Tibial nerve (tissue), 4 donors: ENCODE results near the gene RPL28.

ENCODE experiments used
- CTCF ChIP-seq, 5 experiments: fragments of 200-600 bp in 3 of 5; fragments of 450-650 bp in 2 of 5; sonication (generic) in 3 of 5; IDR thresholded peaks; one replicate each; pipeline ENCODE4 v1.5.1; 2016 to 2019; ENCODE audit warnings: antibody characterized with exemption in 5 of 5, mild to moderate bottlenecking in 3 of 5, moderate library complexity in 2 of 5
- EP300 ChIP-seq, 2 donors: sonication (generic); formaldehyde crosslinking; IDR thresholded peaks; one replicate each; pipeline ENCODE4 v1.6.1; 2017; ENCODE audit warnings: antibody characterized with exemption in 2 of 2, mild to moderate bottlenecking in 1 of 2
- POLR2A ChIP-seq, 2 donors: fragments of 450-650 bp; IDR thresholded peaks; one replicate each; pipeline ENCODE4 v1.6.1; 2017; ENCODE audit warnings: antibody characterized with exemption in 2 of 2, mild to moderate bottlenecking in 2 of 2, moderate library complexity in 2 of 2

DNA sequence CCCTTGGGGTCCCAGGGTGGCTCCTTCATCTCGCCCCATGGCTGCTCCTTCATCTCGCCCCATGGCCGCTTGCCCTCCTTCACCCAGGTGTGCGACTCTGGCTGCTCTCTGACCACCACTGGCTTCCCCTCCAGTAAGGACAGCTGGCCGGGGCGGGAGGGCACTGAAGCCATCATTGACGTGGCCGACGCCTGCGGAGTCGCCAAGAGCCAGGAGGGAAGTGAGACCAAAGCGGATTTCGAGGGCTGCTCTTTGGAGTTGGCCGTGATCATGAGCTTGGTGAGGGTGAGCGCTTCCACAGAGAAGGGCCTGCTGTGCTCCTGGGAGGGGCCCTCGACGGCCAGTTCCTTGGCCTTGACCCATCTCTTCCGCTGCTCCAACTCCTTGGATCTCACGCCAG, 27.2 kb upstream of the RPL28 start:
- TF ChIP-seq CTCF (IDR thresholded peaks at IDR 0.05) = no peak
- no peak for TF ChIP-seq POLR2A (IDR thresholded peaks at IDR 0.05)
- no peak for TF ChIP-seq EP300 (IDR thresholded peaks at IDR 0.05)
